Heart left ventricle (tissue), 16 donors: ENCODE results near the gene MAST4. TPM values are rescaled to one million over a fixed set of nuclear protein-coding genes. Genes with fewer than 3 reads are reported as not detected.

Experiments used
- ATAC-seq, 4 donors: fragments of 200-7000 bp; cut with Tn5 transposase; one replicate each; pipeline ENCODE4 v1.9.1; 2020 to 2022; ENCODE audit warnings: moderate library complexity in 4 of 4, mild to moderate bottlenecking in 3 of 4, moderate number of reproducible peaks in 1 of 4
- DNase-seq, 5 donors: peaks; one replicate each; pipeline ENCODE4 v3.0.0-alpha.2; 2020
- H3K27ac ChIP-seq, 12 donors: fragments of 200-600 bp; sonication (generic) in 4 of 12; one replicate each; pipeline versions ENCODE4 v1.5.0 to v1.8.0; 2016 to 2022; ENCODE audit warnings: mild to moderate bottlenecking in 2 of 12
- H3K27me3 ChIP-seq, 9 donors: fragments of 200-600 bp; sonication (generic) in 2 of 9; one replicate each; pipeline versions ENCODE4 v1.5.1 to v1.8.0; 2016 to 2022; ENCODE audit warnings: mild to moderate bottlenecking in 3 of 9
- H3K36me3 ChIP-seq, 9 donors: fragments of 200-600 bp; sonication (generic) in 2 of 9; one replicate each; pipeline versions ENCODE4 v1.5.0 to v1.8.0; 2018 to 2022; ENCODE audit warnings: mild to moderate bottlenecking in 2 of 9
- H3K4me1 ChIP-seq, 12 donors: fragments of 200-600 bp; sonication (generic) in 4 of 12; one replicate each; pipeline versions ENCODE4 v1.5.0 to v1.8.0; 2016 to 2022; ENCODE audit warnings: mild to moderate bottlenecking in 3 of 12
- H3K4me3 ChIP-seq, 12 donors: fragments of 200-600 bp; sonication (generic) in 4 of 12; one replicate each; pipeline versions ENCODE4 v1.5.0 to v1.8.0; 2017 to 2022; ENCODE audit warnings: mild to moderate bottlenecking in 9 of 12, moderate library complexity in 4 of 12
- H3K9me3 ChIP-seq, 12 donors: fragments of 200-600 bp; sonication (generic) in 4 of 12; one replicate each; pipeline versions ENCODE4 v1.5.0 to v1.8.0; 2016 to 2022; ENCODE audit warnings: mild to moderate bottlenecking in 1 of 12
- POLR2A ChIP-seq, 2 donors: fragments of 450-650 bp; IDR thresholded peaks; one replicate each; pipeline ENCODE4 v1.6.1; 2017; ENCODE audit warnings: antibody characterized with exemption in 2 of 2, mild to moderate bottlenecking in 2 of 2, moderate library complexity in 2 of 2
- WGBS, 4 donors: extraction: QIAGEN DNeasy Blood & Tissue Kit in 2 of 4; methylation state at CpG; one replicate each; pipeline versions ENCODE4 v1.1.5 to v1.1.7; 2013 to 2018; 5-methylcytosine and 5-hydroxymethylcytosine counted together
- intact Hi-C, 10 donors: fragments of 100-400 bp; cut with DNase I; formaldehyde crosslinking; loops; one replicate each; pipeline versions ENCODE4 v1.11.1 to v1.14.2; 2022
- polyA plus RNA-seq, 2 donors: library from polyadenylated mRNA; stranded (reverse); fragments of 200-250 nt; gene quantifications; one replicate each; pipeline ENCODE4 v1.2.3, GENCODE V29; 2013
- total RNA-seq, 9 donors: library from RNA; depleted of rRNA in 2 of 9; stranded (reverse); fragments of >200 nt in 2 of 9; fragmentation: NEBNext Ultra II Directional in 3 of 9; extraction: Animal tissue kit (Norgen Biotek cat#: 25700) in 3 of 9; gene quantifications; one replicate each; pipeline versions ENCODE4 v1.1.0 to v1.2.4, GENCODE V29; 2016 to 2023
- TF ChIP-seq, protein P1 (sequence below), 12 donors: fragments of 200-600 bp; sonication (generic) in 4 of 12; IDR thresholded peaks; one replicate each; pipeline versions ENCODE4 v1.5.0 to v1.8.0; 2018 to 2022; ENCODE audit warnings: antibody characterized with exemption in 12 of 12, mild to moderate bottlenecking in 5 of 12
- donor health status: ischemic (EF 13 %, LVEDD 7.1; RV severe dilation, severe dysfunction).
- donor health status: healthy with polysubstance abuse.
- donor health status: DM: no; HTN: yes; CAD: no.
- donor health status: DM: no; HTN: no; CAD: no.
- donor health status: ischemic (EF 25% LVEDD 6.9; RV normal size, moderate dysfunction).
- donor health status: ischemic (EF 25% LVEDD 5.7; RV mildly dilated, moderate dysfunction).
- donor health status: healthy.
- donor health status: DM: yes; HTN: yes; CAD: no.
- donor health status: ischemic (EF 35%, LVEDD 5.7; RV mildly dilated, moderate dysfunction).
- donor health status: nonischemic (EF 11% LVEDD 7.7; RV severe dilation, severe dysfunction).
- donor health status: DM: yes; HTN: yes; CAD: no.
- donor health status: PGD.
- donor health status: ischemic (EF 29% LVEDD 5.4; RV normal size, mild dysfunction).
- donor health status: nonischemic (EF 23%, LVEDD 6.1; RV moderate dilation, normal function).

The MAST4 gene
- total and polyA plus RNA-seq, 11 donors, result 26.8 to 96.2 (median 68.1) TPM

DNA sequence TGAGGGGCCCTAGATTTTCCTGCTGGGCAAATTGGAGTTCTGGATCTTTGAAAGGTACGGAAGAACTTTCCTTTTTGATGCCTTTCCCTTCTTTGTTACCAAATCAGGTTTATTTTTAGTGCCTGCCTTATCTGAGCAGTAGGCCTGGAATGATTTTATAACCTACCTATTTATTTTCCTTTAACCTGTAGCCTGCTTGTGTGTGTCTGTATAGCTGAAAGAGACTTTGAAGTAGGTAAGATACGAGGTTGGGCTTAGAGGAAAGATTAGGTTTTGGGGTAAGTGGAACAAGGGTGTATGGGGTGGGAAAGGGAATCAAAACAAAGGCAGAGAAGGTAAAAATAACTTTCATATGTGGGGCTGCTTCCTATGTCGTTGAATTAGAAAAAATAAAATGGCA, 389.2 kb downstream of the MAST4 start:
- peak overlapping the region in 3 of 12 donors; percentile 6 to 29 (median 23) for H3K27ac ChIP-seq
- intact Hi-C loops, result loop anchor here in 9 of 10 donors (5.0 to 10.0 kb wide), 9 partner anchors 149 to 229 kb away; no protein-coding TSS in a partner anchor
- no peak for DNase-seq

DNA sequence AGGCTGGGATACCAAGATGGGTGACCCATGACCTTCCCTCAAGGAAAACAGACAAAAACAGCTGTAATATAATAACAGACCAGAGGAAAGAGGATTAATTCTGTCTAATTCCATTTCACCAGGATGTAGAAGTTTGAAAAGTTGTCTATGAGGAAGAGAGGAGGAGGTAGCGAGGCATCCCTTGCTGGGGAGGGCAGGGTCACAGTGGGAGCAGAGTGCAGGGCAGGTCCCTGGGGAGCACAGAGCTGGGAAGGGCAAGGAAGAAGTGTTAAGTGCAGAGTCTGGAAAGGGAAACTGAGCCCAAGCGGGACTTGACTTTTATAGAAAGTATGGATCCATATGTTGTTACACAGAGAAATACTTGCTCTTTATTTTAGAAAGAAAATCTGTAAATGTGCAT, 389.8 kb downstream of the MAST4 start:
- DNase-seq, result no peak
- Histone ChIP-seq H3K36me3 (no peaks in the 10 kb centered on the region), H3K4me3 (no peak overlapping the region), H3K27ac (peak overlapping the region in 1 of 12 donors; percentile 29), H3K27me3 (no peaks in the 10 kb centered on the region), H3K4me1 (peaks cover 0 to 66% (median 36%) of the 10 kb centered on the region in 12 donors), H3K9me3 (no peaks in the 10 kb centered on the region)
- no peak for ATAC-seq
- intact Hi-C loops, result loop anchor here in 9 of 10 donors (5.0 to 10.0 kb wide), 9 partner anchors 149 to 229 kb away; no protein-coding TSS in a partner anchor
- 84 to 91% (median 88%) methylated on average over 2 of the region's 2 CpGs for WGBS, 4 donors
- no peak for TF ChIP-seq POLR2A (IDR thresholded peaks at IDR 0.05)
- TF ChIP-seq, protein P1, sequence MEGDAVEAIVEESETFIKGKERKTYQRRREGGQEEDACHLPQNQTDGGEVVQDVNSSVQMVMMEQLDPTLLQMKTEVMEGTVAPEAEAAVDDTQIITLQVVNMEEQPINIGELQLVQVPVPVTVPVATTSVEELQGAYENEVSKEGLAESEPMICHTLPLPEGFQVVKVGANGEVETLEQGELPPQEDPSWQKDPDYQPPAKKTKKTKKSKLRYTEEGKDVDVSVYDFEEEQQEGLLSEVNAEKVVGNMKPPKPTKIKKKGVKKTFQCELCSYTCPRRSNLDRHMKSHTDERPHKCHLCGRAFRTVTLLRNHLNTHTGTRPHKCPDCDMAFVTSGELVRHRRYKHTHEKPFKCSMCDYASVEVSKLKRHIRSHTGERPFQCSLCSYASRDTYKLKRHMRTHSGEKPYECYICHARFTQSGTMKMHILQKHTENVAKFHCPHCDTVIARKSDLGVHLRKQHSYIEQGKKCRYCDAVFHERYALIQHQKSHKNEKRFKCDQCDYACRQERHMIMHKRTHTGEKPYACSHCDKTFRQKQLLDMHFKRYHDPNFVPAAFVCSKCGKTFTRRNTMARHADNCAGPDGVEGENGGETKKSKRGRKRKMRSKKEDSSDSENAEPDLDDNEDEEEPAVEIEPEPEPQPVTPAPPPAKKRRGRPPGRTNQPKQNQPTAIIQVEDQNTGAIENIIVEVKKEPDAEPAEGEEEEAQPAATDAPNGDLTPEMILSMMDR (IDR thresholded peaks at IDR 0.05), result no peak

More for the DNA sequence above, 389.2 kb downstream of the MAST4 start:
- Histone ChIP-seq H3K4me3 (no peak overlapping the region), H3K27me3 (no peaks in the 10 kb centered on the region), H3K9me3 (no peaks in the 10 kb centered on the region), H3K4me1 (peaks cover 0 to 72% (median 42%) of the 10 kb centered on the region in 12 donors), H3K36me3 (no peaks in the 10 kb centered on the region)
- no peak for ATAC-seq
- TF ChIP-seq, protein P1 (IDR thresholded peaks at IDR 0.05), result no peak
- 42 to 46% (median 43%) methylated on average over 3 of the region's 3 CpGs for WGBS, 4 donors

DNA sequence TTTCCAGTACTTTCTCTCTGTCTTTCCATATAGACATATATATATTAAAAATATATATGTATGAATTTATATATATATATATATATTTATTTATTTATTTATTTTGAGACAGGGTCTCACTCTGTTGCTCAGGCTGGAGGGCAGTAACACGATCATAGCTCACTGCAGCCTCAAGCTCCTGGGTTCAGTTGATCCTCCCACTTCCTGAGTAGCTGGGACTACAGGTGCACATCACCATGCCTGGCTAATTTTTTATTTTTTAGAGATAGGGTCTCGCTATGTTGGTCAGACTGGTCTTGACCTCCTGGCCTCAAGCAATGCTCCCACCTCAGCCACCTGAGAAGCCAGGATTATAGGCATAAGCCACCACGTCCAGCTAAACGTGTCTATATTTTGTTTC, 390.3 kb downstream of the MAST4 start:
- no peaks in the 10 kb centered on the region for H3K9me3 ChIP-seq
- WGBS, 4 donors, result 77 to 84% (median 81%) methylated on average over 4 of the region's 4 CpGs
- no peak overlapping the region for H3K4me3 ChIP-seq
- H3K4me1 ChIP-seq, result peaks cover 0 to 61% (median 30%) of the 10 kb centered on the region in 12 donors
- no peaks in the 10 kb centered on the region for H3K27me3 ChIP-seq
- intact Hi-C loops, result loop anchor here in 9 of 10 donors (5.0 to 10.0 kb wide), 9 partner anchors 148 to 228 kb away; no protein-coding TSS in a partner anchor
- no peaks in the 10 kb centered on the region for H3K36me3 ChIP-seq
- DNase-seq (no peak), ATAC-seq (no peak)
- no peak overlapping the region for H3K27ac ChIP-seq
- no peak for TF ChIP-seq POLR2A (IDR thresholded peaks at IDR 0.05)
- TF ChIP-seq, protein P1 (IDR thresholded peaks at IDR 0.05), result no peak

DNA sequence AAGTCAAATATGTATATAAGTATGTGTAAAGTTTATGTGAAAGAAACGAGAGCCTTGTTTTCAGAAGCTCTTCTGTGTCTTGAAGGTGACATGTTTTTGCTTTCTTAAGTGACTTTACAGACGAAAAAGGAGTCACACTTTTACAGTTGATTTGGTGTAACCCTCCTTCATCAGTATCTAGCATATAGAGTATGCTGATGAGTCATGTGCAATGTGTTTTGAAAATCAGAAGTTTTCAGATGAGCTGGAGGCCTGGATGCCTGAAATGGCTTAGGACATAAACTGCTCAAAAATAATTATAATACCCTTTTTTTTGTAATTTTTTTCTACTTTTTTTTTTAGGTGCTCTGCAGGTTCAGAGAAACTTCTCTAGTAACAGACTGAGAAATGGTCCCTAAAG, 390.9 kb downstream of the MAST4 start:
- intact Hi-C loops, result loop anchor here in 9 of 10 donors (5.0 to 10.0 kb wide), 9 partner anchors 148 to 228 kb away; no protein-coding TSS in a partner anchor
- H3K27ac ChIP-seq, result no peak overlapping the region
- H3K9me3 ChIP-seq, result no peaks in the 10 kb centered on the region
- no peaks in the 10 kb centered on the region for H3K36me3 ChIP-seq
- peaks cover 0 to 55% (median 24%) of the 10 kb centered on the region in 12 donors for H3K4me1 ChIP-seq
- DNase-seq, result no peak
- TF ChIP-seq, protein P1 (IDR thresholded peaks at IDR 0.05), result no peak
- TF ChIP-seq POLR2A (IDR thresholded peaks at IDR 0.05), result no peak
- H3K4me3 ChIP-seq, result no peak overlapping the region
- no peaks in the 10 kb centered on the region for H3K27me3 ChIP-seq
- no peak for ATAC-seq
- 75 to 87% (median 78%) methylated on average over 2 of the region's 2 CpGs for whole genome bisulfite sequencing, 4 donors
